Small intestine (tissue), 7 donors: Measurements from ENCODE around the gene ELK4. TPM values are rescaled to one million over a fixed set of nuclear protein-coding genes. Genes with fewer than 3 reads are reported as not detected.

Experiments used
- DNase-seq, 2 donors: peaks; one replicate each; pipeline versions ENCODE4 v3.0.0 to v3.0.0-alpha.2; 2013
- FAIRE-seq: peaks from 2 replicates; lab custom pipeline; 2012; peaks lifted over from hg19 to GRCh38; lab: Jason Lieb, UNC
- H3K27ac ChIP-seq, 3 donors: one replicate each; pipeline ENCODE4 v1.5.1; 2013; ENCODE audit warnings: low read length in 2 of 3, mild to moderate bottlenecking in 2 of 3, control low read depth in 1 of 3, inconsistent platforms in 1 of 3, low read depth in 1 of 3, moderate library complexity in 1 of 3
- H3K27me3 ChIP-seq, 3 donors: one replicate each; pipeline ENCODE4 v1.6.1; 2013; ENCODE audit warnings: low read length in 3 of 3, inconsistent platforms in 1 of 3; ENCODE audit not compliant: control insufficient read depth in 3 of 3, insufficient read depth in 3 of 3
- H3K36me3 ChIP-seq, 3 donors: one replicate each; pipeline ENCODE4 v1.6.1; 2013; ENCODE audit warnings: low read length in 3 of 3, inconsistent platforms in 1 of 3, low read depth in 1 of 3, mild to moderate bottlenecking in 1 of 3, moderate library complexity in 1 of 3; ENCODE audit not compliant: control insufficient read depth in 3 of 3, insufficient read depth in 2 of 3
- H3K4me1 ChIP-seq, 3 donors: one replicate each; pipeline ENCODE4 v1.6.1; 2013; ENCODE audit warnings: low read length in 2 of 3, inconsistent platforms in 1 of 3, low read depth in 1 of 3, mild to moderate bottlenecking in 1 of 3, moderate library complexity in 1 of 3; ENCODE audit not compliant: control insufficient read depth in 3 of 3, insufficient read depth in 2 of 3
- H3K4me3 ChIP-seq, 3 donors: one replicate each; pipeline ENCODE4 v1.5.1; 2013; ENCODE audit warnings: low read length in 3 of 3, control low read depth in 1 of 3, inconsistent platforms in 1 of 3, low read depth in 1 of 3, mild to moderate bottlenecking in 1 of 3, moderate library complexity in 1 of 3
- H3K9me3 ChIP-seq, 2 donors: one replicate each; pipeline ENCODE4 v1.6.1; 2013; ENCODE audit warnings: low read depth in 1 of 2, low read length in 1 of 2; ENCODE audit not compliant: control insufficient read depth in 2 of 2, insufficient read depth in 1 of 2
- WGBS, 3 donors: extraction: QIAGEN DNeasy Blood & Tissue Kit; methylation state at CpG; one replicate each; pipeline ENCODE4 v1.1.7; 2013; 5-methylcytosine and 5-hydroxymethylcytosine counted together
- polyA plus RNA-seq, 4 donors: library from polyadenylated mRNA; stranded (reverse) in 3 of 4; unstranded in 1 of 4; fragments of 200-250 nt in 3 of 4; fragments of 120-200 nt in 1 of 4; gene quantifications; one replicate each; pipeline versions ENCODE4 v1.2.1 to v1.2.3, GENCODE V29; 2013
- donor health status: healthy with polysubstance abuse.
- donor health status: control.
- donor health status: control.
- donor health status: Bipolar disorder and iron deficiency.
- donor health status: healthy.

ELK4 gene
- polyA plus RNA-seq, 4 donors, result 2.7 to 14.7 (median 4.5) TPM

DNA sequence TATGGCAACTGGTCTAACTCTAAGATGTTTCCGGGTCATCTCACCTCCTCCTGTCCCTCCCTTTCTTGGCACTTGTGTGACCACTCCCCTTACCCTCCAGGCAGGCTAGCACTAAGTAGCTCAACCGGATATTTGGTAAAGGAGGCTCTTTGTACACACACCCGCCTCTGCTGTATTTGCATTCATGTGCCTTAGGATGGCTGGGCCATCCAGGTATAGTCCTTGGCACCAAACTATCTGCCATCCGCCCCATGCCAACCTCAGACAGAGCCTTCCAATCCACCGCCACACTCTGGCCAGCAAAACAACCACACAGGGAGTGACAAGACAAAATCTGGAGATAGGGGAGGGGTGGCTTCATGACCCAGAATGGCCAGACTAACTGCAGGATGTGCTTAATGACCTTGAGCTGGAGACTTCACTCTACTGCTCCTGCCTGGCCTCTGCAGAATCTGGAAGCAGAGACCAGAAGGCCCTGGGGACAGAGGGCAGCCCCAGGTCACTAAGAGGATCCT is 67.8 kb downstream of the ELK4 start:
- Histone ChIP-seq H3K9me3 (peaks cover 0 to 4% of the 10 kb centered on the region in 2 donors), H3K36me3 (no peaks in the 10 kb centered on the region), H3K27ac (no peak overlapping the region), H3K4me1 (peaks cover 0 to 16% (median 0%) of the 10 kb centered on the region in 3 donors), H3K27me3 (peaks cover 0 to 22% (median 11%) of the 10 kb centered on the region in 3 donors), H3K4me3 (no peak overlapping the region)
- DNase-seq (peak; percentile 47 to 50), FAIRE-seq (no peak)
- 47 to 64% (median 53%) methylated on average over 5 of the region's 5 CpGs for WGBS, 3 donors

DNA sequence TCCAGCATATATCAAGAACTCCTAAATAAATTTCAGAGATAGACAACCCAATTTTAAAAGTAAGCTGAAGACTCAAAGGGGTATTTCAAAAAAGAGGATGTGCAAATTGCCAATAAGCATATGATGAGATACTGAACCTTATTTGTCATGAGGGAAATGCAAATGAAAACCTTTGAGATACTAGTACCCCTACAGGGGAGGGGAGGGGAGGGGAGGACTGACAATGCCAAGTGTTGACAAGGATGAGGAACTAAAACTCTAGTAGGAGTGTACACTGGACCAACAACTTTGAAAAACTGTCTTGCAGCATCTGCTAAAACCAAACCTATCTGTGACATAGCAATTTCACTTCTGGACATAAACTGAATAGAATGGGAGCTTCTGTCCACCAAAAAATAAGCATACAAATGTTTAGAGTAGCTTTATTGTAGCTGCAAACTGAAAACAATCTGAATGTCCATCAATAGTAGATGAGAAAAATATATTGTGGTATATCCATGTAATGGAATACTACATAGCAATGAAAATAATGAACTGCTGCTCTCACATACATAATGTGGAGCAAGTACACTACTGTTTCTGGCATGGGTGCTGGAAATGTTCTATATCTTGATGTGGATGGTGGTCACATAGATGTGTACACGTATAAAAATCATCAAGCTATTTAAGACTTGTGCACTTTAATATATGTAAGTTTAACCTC is 70.2 kb downstream of the ELK4 start:
- H3K9me3 ChIP-seq, result peaks cover 0 to 4% of the 10 kb centered on the region in 2 donors
- peaks cover 0 to 2% (median 2%) of the 10 kb centered on the region in 3 donors for H3K27me3 ChIP-seq
- no peak overlapping the region for H3K4me3 ChIP-seq
- peaks cover 0 to 13% (median 0%) of the 10 kb centered on the region in 3 donors for H3K4me1 ChIP-seq
- FAIRE-seq (no peak), DNase-seq (no peak)
- no peaks in the 10 kb centered on the region for H3K36me3 ChIP-seq
- 77 to 97% (median 96%) methylated on average over 1 of the region's 1 CpG for WGBS, 3 donors
- no peak overlapping the region for H3K27ac ChIP-seq

Other genes with a start within 250 kb of the ELK4 start
- gene LEMD1, start 210.0 kb downstream of the ELK4 start, polyA plus RNA-seq, result 1 to 10 TPM in 2 of 4 donors, under 1 TPM in 2; 0.34 to 3.8 (median 0.79) TPM
- under 1 TPM in 3 of 4 donors, not detected in 1; 0.22 to 0.43 (median 0.30) TPM for gene BLACAT1, start 176.0 kb downstream of the ELK4 start, polyA plus RNA-seq
- 10 to 100 TPM; 32.7 to 62.4 (median 41.1) TPM for gene CDK18, start 127.3 kb downstream of the ELK4 start, polyA plus RNA-seq
- 10 to 100 TPM in 1 of 4 donors, 1 to 10 TPM in 3; 1.1 to 10.6 (median 4.9) TPM for gene SLC45A3, start 48.5 kb upstream of the ELK4 start, polyA plus RNA-seq
- 100 to 1,000 TPM in 1 of 4 donors, 10 to 100 TPM in 2, 1 to 10 TPM in 1; 7.8 to 104 (median 32.1) TPM for gene NUCKS1, start 118.2 kb upstream of the ELK4 start, polyA plus RNA-seq
- 100 to 1,000 TPM in 1 of 4 donors, 10 to 100 TPM in 1, 1 to 10 TPM in 2; 7.4 to 152 (median 8.9) TPM for gene RAB29, start 143.5 kb upstream of the ELK4 start, polyA plus RNA-seq
- 1 to 10 TPM in 3 of 4 donors, under 1 TPM in 1; 0.89 to 9.4 (median 3.2) TPM for gene SLC41A1, start 181.2 kb upstream of the ELK4 start, polyA plus RNA-seq
- under 1 TPM in 2 of 4 donors, not detected in 2; 0.15 to 0.19 TPM for gene PM20D1, start 218.1 kb upstream of the ELK4 start, polyA plus RNA-seq